ENCODE measurements around the gene PSMG3.

Gene PSMG3

DNA sequence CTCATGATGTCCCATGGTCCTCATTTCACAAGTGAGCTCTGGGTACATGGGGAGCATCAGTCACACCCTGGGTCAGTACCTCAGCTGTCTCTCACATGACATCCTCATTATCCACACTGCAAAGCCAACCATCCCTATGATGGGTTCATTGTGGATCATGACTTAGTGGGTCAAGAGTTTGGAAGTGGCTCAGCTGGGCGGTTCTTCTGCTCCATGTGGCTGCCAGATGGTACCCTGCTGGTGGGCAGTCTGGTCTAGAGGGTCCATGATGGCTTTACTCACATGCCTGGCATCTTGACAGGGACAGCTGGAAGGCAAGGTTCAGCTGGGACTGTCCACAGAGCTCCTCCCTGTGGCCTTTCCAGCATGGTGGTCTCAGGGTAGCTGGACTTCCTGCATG lies 19.1 kb upstream of the PSMG3 start:
- TF ChIP-seq SIN3A (IDR thresholded peaks at IDR 0.05; ENCODE audit: borderline replicate concordance, insufficient read depth, low read length): no peak
- TF ChIP-seq TAF1 (IDR thresholded peaks at IDR 0.05; ENCODE audit: borderline replicate concordance, insufficient read depth, low read length): no peak
- TF ChIP-seq POLR2AphosphoS5 (IDR thresholded peaks at IDR 0.05; ENCODE audit: low read depth, low read length): no peak
- no peak for TF ChIP-seq FOXP2 (optimal IDR thresholded peaks at IDR 0.05; ENCODE audit: borderline replicate concordance, extremely low read depth, extremely low read length, insufficient read depth)
- TF ChIP-seq, protein P1, sequence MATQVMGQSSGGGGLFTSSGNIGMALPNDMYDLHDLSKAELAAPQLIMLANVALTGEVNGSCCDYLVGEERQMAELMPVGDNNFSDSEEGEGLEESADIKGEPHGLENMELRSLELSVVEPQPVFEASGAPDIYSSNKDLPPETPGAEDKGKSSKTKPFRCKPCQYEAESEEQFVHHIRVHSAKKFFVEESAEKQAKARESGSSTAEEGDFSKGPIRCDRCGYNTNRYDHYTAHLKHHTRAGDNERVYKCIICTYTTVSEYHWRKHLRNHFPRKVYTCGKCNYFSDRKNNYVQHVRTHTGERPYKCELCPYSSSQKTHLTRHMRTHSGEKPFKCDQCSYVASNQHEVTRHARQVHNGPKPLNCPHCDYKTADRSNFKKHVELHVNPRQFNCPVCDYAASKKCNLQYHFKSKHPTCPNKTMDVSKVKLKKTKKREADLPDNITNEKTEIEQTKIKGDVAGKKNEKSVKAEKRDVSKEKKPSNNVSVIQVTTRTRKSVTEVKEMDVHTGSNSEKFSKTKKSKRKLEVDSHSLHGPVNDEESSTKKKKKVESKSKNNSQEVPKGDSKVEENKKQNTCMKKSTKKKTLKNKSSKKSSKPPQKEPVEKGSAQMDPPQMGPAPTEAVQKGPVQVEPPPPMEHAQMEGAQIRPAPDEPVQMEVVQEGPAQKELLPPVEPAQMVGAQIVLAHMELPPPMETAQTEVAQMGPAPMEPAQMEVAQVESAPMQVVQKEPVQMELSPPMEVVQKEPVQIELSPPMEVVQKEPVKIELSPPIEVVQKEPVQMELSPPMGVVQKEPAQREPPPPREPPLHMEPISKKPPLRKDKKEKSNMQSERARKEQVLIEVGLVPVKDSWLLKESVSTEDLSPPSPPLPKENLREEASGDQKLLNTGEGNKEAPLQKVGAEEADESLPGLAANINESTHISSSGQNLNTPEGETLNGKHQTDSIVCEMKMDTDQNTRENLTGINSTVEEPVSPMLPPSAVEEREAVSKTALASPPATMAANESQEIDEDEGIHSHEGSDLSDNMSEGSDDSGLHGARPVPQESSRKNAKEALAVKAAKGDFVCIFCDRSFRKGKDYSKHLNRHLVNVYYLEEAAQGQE (IDR thresholded peaks at IDR 0.05; ENCODE audit: insufficient read depth in 1 of 2, low read depth in 2 of 2, low read length in 2 of 2): no peak

DNA sequence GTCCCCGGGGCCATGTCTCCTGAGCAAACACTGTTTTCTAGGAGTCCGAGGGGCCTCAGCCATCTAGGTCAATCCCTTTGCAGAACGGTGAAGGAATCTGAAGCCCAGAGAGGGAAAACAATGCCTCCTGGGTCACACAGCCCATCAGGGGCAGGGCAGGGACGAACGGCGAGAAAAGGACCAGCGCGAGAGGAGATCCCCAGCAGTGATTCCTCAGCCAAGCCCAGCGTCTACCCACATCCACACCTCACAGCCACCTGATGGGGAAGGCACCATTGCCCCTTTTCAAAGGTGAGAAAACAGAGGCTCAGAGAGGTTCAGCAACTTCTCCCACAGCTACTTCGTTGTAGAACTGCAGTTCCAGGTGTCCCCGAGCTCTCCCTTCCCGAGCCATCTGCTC lies 17.9 kb upstream of the PSMG3 start:
- TF ChIP-seq TAF1 (IDR thresholded peaks at IDR 0.05; ENCODE audit: borderline replicate concordance, insufficient read depth, low read length): no peak
- TF ChIP-seq POLR2AphosphoS5 (IDR thresholded peaks at IDR 0.05; ENCODE audit: low read depth, low read length): no peak
- no peak for TF ChIP-seq SIN3A (IDR thresholded peaks at IDR 0.05; ENCODE audit: borderline replicate concordance, insufficient read depth, low read length)
- TF ChIP-seq, protein P1 (IDR thresholded peaks at IDR 0.05; ENCODE audit: insufficient read depth in 1 of 2, low read depth in 2 of 2, low read length in 2 of 2): no peak
- TF ChIP-seq FOXP2 (optimal IDR thresholded peaks at IDR 0.05; ENCODE audit: borderline replicate concordance, extremely low read depth, extremely low read length, insufficient read depth): no peak

DNA sequence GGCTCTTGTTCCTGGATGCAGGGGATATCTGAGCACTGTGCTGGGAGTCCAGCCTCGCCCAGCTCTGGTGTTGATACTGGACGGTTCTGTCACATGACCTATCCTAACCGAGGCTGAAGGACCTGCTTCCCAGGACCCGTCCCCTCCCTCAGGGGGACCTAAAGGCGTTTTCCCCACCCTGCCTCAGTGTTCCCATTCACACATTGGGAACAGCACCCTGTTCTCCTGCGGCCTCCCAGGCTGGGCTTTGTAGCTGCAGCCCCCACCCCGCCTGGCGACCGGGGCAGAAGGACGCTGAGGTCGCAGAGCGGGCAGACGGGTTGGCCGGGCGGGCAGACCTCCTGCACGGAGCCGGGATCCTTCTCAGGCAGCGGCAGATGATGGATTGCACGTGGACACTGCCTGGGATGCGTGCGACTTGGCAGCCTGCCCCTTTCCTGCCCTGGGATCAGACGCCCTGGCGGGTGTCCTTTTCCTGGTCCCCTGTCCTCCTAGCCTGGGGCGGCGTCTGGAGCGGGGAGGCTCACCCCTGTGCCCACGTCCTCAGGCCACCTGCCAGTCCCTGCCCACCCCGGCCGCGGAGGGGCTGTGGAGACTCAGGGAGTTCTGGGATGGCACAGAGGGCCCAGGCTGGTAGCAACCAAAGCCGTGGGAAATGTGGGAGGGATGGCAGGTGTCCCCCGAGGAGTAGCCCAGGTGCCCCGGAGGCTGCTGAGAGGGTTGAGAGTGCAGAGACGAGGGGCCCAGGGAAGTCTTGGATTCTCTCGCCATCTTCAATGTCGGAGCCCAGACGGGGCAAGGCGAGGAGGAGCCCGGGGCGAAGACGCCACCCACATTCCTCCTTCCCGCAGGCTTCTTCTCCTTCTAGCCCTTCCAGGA lies 17.2 kb upstream of the PSMG3 start:
- TF ChIP-seq FOXP2 (optimal IDR thresholded peaks at IDR 0.05; ENCODE audit: borderline replicate concordance, extremely low read depth, extremely low read length, insufficient read depth) (no peak), SIN3A (IDR thresholded peaks at IDR 0.05; ENCODE audit: borderline replicate concordance, insufficient read depth, low read length) (no peak), TAF1 (IDR thresholded peaks at IDR 0.05; ENCODE audit: borderline replicate concordance, insufficient read depth, low read length) (no peak), POLR2AphosphoS5 (IDR thresholded peaks at IDR 0.05; ENCODE audit: low read depth, low read length) (no peak)
- TF ChIP-seq, protein P1 (IDR thresholded peaks at IDR 0.05; ENCODE audit: insufficient read depth in 1 of 2, low read depth in 2 of 2, low read length in 2 of 2): no peak

DNA sequence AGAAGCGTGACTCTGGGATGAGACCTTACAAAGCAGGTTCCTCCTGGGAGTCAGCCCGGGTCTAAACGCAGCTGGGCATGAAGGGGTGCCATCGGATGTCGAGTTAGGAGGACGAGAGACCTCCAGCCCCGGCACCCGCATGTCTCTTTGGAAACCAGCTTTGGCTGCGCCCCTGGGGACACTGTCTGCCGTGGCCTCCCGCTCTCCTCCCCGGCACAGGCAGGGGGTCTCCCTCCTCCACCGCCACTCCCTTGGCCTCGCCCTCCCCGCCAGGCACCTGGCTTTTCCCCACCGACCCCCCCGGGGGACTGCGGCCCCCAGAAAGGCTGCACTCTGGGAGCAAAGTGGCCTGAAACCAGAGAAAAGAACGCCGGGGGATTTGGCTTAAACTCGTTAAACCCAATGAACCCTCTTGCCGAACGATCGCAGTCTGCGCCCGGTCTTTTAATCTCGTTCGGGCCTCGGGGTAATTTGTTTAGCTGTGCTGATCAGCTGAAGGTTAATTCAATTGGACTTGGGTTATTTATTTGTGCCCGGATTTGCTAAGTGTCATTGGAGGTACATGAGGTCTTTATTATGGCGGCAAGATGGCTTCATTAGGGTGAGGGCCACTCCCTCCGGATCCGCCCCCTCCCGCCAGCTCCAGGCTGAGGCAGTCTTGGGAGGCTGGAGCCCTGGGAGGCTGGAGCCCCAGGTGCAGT lies 16.4 kb upstream of the PSMG3 start:
- TF ChIP-seq TAF1 (IDR thresholded peaks at IDR 0.05; ENCODE audit: borderline replicate concordance, insufficient read depth, low read length) (no peak), POLR2AphosphoS5 (IDR thresholded peaks at IDR 0.05; ENCODE audit: low read depth, low read length) (no peak), SIN3A (IDR thresholded peaks at IDR 0.05; ENCODE audit: borderline replicate concordance, insufficient read depth, low read length) (no peak), FOXP2 (optimal IDR thresholded peaks at IDR 0.05; ENCODE audit: borderline replicate concordance, extremely low read depth, extremely low read length, insufficient read depth) (no peak)
- TF ChIP-seq, protein P1 (IDR thresholded peaks at IDR 0.05; ENCODE audit: insufficient read depth in 1 of 2, low read depth in 2 of 2, low read length in 2 of 2): no peak
